H1 (cell line): ENCODE data around the gene TCF7L2. TPM values are rescaled to one million over a fixed set of nuclear protein-coding genes. Genes with fewer than 3 reads are reported as not detected.

Experiments used
- CBX8 ChIP-seq: fragments of 300-800, 300-1000 bp; sonication (generic); IDR thresholded peaks from 2 replicates; pipeline ENCODE4 v1.7.1; 2016; ENCODE audit warnings: low read depth, low read length, borderline replicate concordance
- RNF2 ChIP-seq: fragments of 200-900, 300-1000 bp; sonication (generic); IDR thresholded peaks from 2 replicates; pipeline ENCODE4 v1.7.1; 2016; ENCODE audit warnings: borderline replicate concordance, low read depth, mild to moderate bottlenecking, antibody characterized with exemption, low read length; ENCODE audit not compliant: poor library complexity, severe bottlenecking; ENCODE audit errors: missing control alignments
- polyA plus RNA-seq, 7 experiments: library from polyadenylated mRNA; depleted of rRNA in 3 of 7; stranded (reverse) in 5 of 7; unstranded in 2 of 7; fragments of >200 nt in 5 of 7; fragments of 200-250 nt in 2 of 7; gene quantifications; 1 replicate in 5 of 7; 2 replicates in 1 of 7; 4 replicates in 1 of 7; pipeline versions ENCODE4 v1.2.1 to v1.2.3, GENCODE V29; 2011 to 2013; ENCODE audit warnings: missing spikeins in 2 of 7, mixed read lengths in 2 of 7
- total RNA-seq: library from RNA; stranded (reverse); fragmentation: NEBNext Ultra II Directional; extraction: Animal tissue kit (Norgen Biotek cat#: 25700); gene quantifications from 2 replicates; pipeline ENCODE4 v1.2.1, GENCODE V29; 2021

The TCF7L2 gene
- total and polyA plus RNA-seq, 2 of the 8 experiments (the other 6 are each of a cell fraction or from before 2014, with no cell fraction given), result 33.9 to 67.3 TPM

DNA sequence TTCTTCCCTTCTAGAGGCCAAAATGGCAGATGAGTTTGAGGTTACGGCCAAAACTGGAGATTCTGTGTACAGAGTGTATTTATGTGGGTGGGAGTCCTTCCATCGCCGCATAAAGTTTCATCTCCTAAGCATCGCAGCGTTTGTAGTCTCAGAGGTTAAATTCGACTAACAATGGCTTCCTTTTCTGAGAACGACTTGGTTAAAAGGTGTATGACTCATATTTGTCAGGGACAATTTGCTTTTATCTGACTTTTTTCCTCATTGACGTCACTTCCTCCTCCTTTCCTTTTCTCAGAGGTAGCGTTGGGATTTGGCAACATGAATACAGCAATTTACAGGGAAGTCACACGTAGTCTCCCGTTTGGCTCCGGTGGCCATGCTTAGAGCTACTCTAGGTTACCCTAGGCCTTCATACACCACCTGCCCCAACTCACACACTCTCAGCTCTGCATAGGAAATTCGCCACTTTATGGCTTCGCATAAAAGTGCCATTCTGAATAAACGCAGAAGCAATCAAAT, 37.6 kb upstream of the TCF7L2 start (continued):
- no peak for TF ChIP-seq RNF2
- no peak for TF ChIP-seq CBX8
